Astrocyte (in vitro differentiated cells and primary cell): ENCODE measurements around the gene HOXB7.

Experiments used
- EZH2 ChIP-seq: IDR thresholded peaks from 2 replicates; pipeline ENCODE4 v1.6.1; 2012; ENCODE audit warnings: mild to moderate bottlenecking, low read length, inconsistent platforms; ENCODE audit not compliant: insufficient read depth
- TF ChIP-seq, protein P1 (sequence below): IDR thresholded peaks from 2 replicates; pipeline ENCODE4 v1.5.1; 2011; ENCODE audit warnings: low read depth, mild to moderate bottlenecking, inconsistent platforms, low read length, moderate library complexity; ENCODE audit not compliant: insufficient read depth

- TF ChIP-seq, protein P1, sequence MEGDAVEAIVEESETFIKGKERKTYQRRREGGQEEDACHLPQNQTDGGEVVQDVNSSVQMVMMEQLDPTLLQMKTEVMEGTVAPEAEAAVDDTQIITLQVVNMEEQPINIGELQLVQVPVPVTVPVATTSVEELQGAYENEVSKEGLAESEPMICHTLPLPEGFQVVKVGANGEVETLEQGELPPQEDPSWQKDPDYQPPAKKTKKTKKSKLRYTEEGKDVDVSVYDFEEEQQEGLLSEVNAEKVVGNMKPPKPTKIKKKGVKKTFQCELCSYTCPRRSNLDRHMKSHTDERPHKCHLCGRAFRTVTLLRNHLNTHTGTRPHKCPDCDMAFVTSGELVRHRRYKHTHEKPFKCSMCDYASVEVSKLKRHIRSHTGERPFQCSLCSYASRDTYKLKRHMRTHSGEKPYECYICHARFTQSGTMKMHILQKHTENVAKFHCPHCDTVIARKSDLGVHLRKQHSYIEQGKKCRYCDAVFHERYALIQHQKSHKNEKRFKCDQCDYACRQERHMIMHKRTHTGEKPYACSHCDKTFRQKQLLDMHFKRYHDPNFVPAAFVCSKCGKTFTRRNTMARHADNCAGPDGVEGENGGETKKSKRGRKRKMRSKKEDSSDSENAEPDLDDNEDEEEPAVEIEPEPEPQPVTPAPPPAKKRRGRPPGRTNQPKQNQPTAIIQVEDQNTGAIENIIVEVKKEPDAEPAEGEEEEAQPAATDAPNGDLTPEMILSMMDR, result no peak
- TF ChIP-seq EZH2, result peak; percentile 60
Measured at GRCh38 chr17:48588074-48588415, 22.8 kb downstream of the HOXB7 start.
